ENCODE data around the gene NOL12.

GRCh38 chr22:37678372-37678771 lies 7.8 kb upstream of the NOL12 start:
- TF ChIP-seq, protein P1, sequence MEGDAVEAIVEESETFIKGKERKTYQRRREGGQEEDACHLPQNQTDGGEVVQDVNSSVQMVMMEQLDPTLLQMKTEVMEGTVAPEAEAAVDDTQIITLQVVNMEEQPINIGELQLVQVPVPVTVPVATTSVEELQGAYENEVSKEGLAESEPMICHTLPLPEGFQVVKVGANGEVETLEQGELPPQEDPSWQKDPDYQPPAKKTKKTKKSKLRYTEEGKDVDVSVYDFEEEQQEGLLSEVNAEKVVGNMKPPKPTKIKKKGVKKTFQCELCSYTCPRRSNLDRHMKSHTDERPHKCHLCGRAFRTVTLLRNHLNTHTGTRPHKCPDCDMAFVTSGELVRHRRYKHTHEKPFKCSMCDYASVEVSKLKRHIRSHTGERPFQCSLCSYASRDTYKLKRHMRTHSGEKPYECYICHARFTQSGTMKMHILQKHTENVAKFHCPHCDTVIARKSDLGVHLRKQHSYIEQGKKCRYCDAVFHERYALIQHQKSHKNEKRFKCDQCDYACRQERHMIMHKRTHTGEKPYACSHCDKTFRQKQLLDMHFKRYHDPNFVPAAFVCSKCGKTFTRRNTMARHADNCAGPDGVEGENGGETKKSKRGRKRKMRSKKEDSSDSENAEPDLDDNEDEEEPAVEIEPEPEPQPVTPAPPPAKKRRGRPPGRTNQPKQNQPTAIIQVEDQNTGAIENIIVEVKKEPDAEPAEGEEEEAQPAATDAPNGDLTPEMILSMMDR (IDR thresholded peaks at IDR 0.05; ENCODE audit: insufficient read depth, low read depth, low read length) = no peak
- TF ChIP-seq EZH2 (IDR thresholded peaks at IDR 0.05; ENCODE audit: insufficient read depth, low read length) = no peak

All from astrocyte (in vitro differentiated cells and primary cell).